Thoracic aorta (tissue), 2 donors: Measurements from ENCODE around the gene ZDHHC7. TPM values are rescaled to one million over a fixed set of nuclear protein-coding genes. Genes with fewer than 3 reads are reported as not detected.

Source experiments
- ATAC-seq: fragments of 150-250 bp; one replicate; pipeline ENCODE4 v1.8.0; 2017; ENCODE audit warnings: low read depth; ENCODE audit not compliant: insufficient number of reproducible peaks, low FRiP score
- DNase-seq: peaks from one replicate; pipeline ENCODE4 v3.0.0-alpha.2; 2020; ENCODE audit warnings: low spot score
- H3K27ac ChIP-seq, 2 donors: fragments of 200-600 bp; sonication (generic); 1 replicate in 1 of 2; 2 replicates in 1 of 2; pipeline ENCODE4 v1.5.1; 2016; ENCODE audit warnings: mild to moderate bottlenecking in 2 of 2, moderate library complexity in 2 of 2
- H3K27me3 ChIP-seq: fragments of 200-600 bp; sonication (generic); replicated peaks from 2 replicates; pipeline ENCODE4 v1.6.0; 2016; ENCODE audit warnings: mild to moderate bottlenecking; ENCODE audit not compliant: insufficient read depth
- H3K36me3 ChIP-seq: fragments of 200-600 bp; sonication (generic); one replicate; pipeline ENCODE4 v1.5.1; 2016
- H3K4me1 ChIP-seq, 2 donors: fragments of 200-600 bp; sonication (generic); 1 replicate in 1 of 2; 2 replicates in 1 of 2; pipeline versions ENCODE4 v1.5.1 to v1.6.0; 2016; ENCODE audit warnings: low read depth in 2 of 2, mild to moderate bottlenecking in 1 of 2; ENCODE audit not compliant: control insufficient read depth in 1 of 2
- H3K4me3 ChIP-seq: fragments of 200-600 bp; sonication (generic); 2 replicates; pipeline ENCODE4 v1.5.1; 2016; ENCODE audit warnings: mild to moderate bottlenecking
- H3K9me3 ChIP-seq: fragments of 200-600 bp; sonication (generic); 2 replicates; pipeline ENCODE4 v1.5.1; 2016
- total RNA-seq, 2 donors: library from RNA; depleted of rRNA; stranded (reverse); fragments of >200 nt; gene quantifications; one replicate each; pipeline versions ENCODE4 v1.1.0 to v1.2.3, GENCODE V29; 2016
- TF ChIP-seq, protein P1 (sequence below): fragments of 200-600 bp; sonication (generic); IDR thresholded peaks from one replicate; pipeline ENCODE4 v1.5.1; 2019; ENCODE audit warnings: antibody characterized with exemption

ZDHHC7 gene
- total RNA-seq, 2 donors from 2014 or later = 63.7 to 80.8 TPM

DNA sequence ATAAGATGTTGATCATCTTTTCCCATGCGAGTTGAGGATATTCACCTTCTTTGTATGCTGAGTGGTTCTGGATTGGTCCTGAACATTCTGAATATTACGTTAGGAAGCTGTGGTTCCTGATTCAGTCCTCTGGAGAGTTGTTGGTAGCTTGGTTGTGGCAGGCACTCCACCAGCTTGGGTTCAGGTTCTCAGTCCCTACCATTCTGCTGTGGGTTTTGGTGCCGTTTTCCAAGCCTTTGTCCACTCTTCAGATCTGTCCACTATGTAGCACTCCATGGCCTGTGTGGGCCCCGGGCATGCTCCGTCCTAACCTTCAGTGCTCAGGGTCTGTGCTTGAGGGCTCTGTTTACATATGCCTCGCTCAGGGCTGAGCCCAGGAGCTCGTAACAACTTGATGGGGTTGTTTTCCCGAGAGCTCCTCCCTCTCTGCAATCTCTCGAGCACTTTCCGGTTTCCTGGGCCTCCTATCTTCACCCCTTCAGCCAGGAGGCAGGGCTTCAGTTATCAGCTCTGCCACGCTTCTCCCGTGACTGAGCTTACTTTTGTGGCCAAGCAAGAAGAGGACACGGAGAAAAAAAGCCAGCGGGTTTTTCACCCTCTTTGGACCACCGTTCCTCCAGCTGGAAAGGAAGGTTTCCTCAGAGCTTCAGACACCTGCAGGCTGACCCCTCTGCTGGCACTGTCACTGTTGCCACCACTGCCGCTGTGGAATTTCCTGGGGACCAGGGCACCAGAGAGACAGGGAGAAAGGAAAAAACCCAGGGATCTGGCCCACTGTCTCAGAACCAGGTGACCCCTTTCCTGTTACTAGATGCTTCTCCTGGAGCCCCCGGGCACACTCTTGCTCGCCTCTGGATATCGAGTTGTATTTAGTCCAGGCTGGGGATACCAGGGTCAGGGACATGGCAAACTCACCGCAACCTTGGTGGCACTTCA is 35.9 kb upstream of the ZDHHC7 start:
- no peak for ATAC-seq
- Histone ChIP-seq H3K27me3 (no peaks in the 10 kb centered on the region), H3K27ac (no peak overlapping the region), H3K9me3 (no peaks in the 10 kb centered on the region), H3K36me3 (no peaks in the 10 kb centered on the region), H3K4me1 (peaks cover 0 to 5% of the 10 kb centered on the region in 2 donors), H3K4me3 (no peak overlapping the region)
- TF ChIP-seq, protein P1, sequence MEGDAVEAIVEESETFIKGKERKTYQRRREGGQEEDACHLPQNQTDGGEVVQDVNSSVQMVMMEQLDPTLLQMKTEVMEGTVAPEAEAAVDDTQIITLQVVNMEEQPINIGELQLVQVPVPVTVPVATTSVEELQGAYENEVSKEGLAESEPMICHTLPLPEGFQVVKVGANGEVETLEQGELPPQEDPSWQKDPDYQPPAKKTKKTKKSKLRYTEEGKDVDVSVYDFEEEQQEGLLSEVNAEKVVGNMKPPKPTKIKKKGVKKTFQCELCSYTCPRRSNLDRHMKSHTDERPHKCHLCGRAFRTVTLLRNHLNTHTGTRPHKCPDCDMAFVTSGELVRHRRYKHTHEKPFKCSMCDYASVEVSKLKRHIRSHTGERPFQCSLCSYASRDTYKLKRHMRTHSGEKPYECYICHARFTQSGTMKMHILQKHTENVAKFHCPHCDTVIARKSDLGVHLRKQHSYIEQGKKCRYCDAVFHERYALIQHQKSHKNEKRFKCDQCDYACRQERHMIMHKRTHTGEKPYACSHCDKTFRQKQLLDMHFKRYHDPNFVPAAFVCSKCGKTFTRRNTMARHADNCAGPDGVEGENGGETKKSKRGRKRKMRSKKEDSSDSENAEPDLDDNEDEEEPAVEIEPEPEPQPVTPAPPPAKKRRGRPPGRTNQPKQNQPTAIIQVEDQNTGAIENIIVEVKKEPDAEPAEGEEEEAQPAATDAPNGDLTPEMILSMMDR = no peak
- no peak for DNase-seq

DNA sequence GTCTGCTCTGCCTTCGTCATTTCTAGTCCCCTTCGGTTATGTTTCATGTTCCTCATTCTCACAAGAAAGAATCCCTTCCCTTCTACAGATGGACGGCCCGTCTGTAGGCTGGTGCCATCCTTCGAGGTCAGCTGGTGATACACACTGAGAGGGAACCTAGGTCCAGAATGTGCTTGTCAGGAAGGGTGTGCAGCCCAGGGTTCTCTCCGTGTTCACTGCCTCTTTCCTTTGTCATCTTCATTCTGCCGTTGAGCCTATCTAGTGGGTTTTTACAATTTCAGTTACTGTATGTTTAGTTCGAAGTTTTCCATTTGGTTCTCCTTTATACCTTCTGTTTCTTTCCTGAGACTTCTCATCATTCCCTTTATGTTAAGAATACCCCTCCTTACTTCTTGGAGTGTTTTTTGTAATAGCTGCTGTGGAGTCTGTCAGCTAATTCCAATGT is 35.2 kb upstream of the ZDHHC7 start:
- Histone ChIP-seq H3K27me3 (no peaks in the 10 kb centered on the region), H3K4me3 (no peak overlapping the region), H3K27ac (no peak overlapping the region), H3K4me1 (peaks cover 0 to 5% of the 10 kb centered on the region in 2 donors), H3K36me3 (no peaks in the 10 kb centered on the region), H3K9me3 (no peaks in the 10 kb centered on the region)
- ATAC-seq = no peak
- TF ChIP-seq, protein P1 = no peak
- no peak for DNase-seq

DNA sequence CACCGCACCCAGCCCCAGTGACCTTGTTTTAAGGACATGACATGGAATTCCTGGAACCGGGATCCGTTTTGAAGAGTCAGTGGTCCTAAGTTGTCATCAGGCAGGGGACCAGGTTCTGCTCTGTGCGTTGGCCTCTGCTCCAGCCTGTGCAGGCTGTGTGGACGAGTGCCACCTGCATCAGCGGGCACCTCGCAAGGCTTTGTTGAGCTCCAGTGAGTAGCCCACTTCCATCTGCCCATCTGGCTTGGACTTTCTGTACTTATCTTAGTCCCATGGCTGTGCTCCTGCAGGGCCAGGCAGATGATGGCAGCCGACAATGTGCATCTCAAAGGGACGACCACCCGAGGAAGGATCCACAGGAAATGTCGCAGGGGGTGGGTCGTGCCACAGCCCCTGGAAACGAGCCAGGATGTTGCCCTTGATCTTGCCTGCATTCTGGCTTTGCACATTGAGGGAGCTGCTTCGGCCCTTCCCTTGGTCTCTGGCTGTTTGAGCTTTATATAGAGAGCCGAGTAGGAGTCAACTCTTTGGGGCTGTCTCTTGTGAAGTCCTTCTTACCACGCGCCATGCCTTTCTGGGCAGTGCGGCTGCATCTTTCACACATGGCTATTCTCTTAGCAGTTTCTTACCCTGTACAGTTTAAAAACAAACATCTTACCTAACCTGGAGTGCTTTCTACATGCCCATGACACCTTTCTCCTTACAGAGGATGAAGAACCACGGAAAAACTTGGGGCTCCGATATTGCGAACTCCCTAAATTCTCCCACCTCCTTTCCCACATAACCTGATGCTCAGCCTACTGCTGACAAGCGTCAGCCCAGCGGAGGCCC is 34.5 kb upstream of the ZDHHC7 start:
- Histone ChIP-seq H3K9me3 (no peaks in the 10 kb centered on the region), H3K4me3 (no peak overlapping the region), H3K4me1 (peaks cover 0 to 5% of the 10 kb centered on the region in 2 donors), H3K27me3 (no peaks in the 10 kb centered on the region), H3K27ac (no peak overlapping the region), H3K36me3 (no peaks in the 10 kb centered on the region)
- TF ChIP-seq, protein P1 = no peak
- ATAC-seq = no peak
- DNase-seq = no peak

DNA sequence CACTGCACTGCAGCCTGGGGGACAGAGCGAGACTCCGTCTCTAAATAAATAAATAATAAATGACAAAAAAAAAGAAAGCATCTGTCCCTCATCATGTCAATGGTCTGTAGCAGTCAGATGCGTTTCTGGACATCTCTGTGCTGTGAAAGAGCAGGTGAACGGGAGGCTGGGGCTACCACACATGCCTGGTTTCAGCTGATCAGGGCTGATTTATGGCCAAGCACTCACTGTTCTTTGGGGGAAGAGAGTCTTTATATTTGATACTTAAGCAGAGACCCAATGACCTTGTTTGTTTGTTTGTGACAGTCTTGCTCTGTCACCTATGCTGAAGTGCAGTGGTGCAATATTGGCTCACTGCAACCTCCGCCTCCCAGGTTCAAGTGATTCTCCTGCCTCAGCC is 33.7 kb upstream of the ZDHHC7 start:
- TF ChIP-seq, protein P1 = no peak
- Histone ChIP-seq H3K27me3 (no peaks in the 10 kb centered on the region), H3K4me1 (no peaks in the 10 kb centered on the region), H3K27ac (no peak overlapping the region), H3K4me3 (no peak overlapping the region), H3K9me3 (no peaks in the 10 kb centered on the region), H3K36me3 (no peaks in the 10 kb centered on the region)
- DNase-seq (no peak), ATAC-seq (no peak)

DNA sequence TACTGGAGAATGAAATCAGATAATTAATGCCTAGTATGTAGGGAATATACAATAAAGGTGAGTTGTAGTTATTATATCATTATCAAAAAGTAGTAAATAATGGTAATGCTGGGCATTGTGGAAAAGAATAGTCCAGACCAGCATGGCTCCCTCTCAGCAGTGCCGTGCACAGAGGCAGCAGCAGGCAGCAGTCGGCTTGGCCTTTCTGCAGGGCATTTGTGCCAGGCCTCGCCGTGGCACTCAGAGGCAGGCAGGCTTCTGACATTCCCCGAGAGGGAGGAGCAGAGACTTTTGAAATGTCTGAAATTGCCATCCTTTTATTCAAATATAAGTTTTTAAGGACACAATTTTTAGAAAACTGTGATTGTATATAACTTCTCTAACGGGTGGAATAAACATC is 31.3 kb upstream of the ZDHHC7 start:
- Histone ChIP-seq H3K27ac (no peak overlapping the region), H3K4me3 (no peak overlapping the region), H3K27me3 (no peaks in the 10 kb centered on the region), H3K36me3 (no peaks in the 10 kb centered on the region), H3K4me1 (no peaks in the 10 kb centered on the region), H3K9me3 (no peaks in the 10 kb centered on the region)
- no peak for ATAC-seq
- no peak for DNase-seq
- TF ChIP-seq, protein P1 = no peak
